ENCODE measurements around the gene PWWP2B. TPM values are rescaled to one million over a fixed set of nuclear protein-coding genes. Genes with fewer than 3 reads are reported as not detected.

PWWP2B gene
- total and polyA plus RNA-seq, 2 of the 13 experiments (the other 11 are each of a cell fraction or from before 2014, with no cell fraction given): 2.3 to 4.7 TPM

GRCh38 chr10:132395704-132396493, 1.1 kb upstream of the PWWP2B start:
- no peak overlapping the region for H2AFZ ChIP-seq (ENCODE audit: low read length)
- BruUV-seq (replicated peaks): TSS peak; percentile 59
- peaks cover 8 to 28% of the 10 kb centered on the region in 2 experiments; a peak in 3 of 5 replicates for H3K27me3 ChIP-seq (ENCODE audit: control insufficient read depth in 1 of 2, insufficient read depth in 2 of 2, low read length in 2 of 2)
- peak overlapping the region; percentile 86 for H3K27ac ChIP-seq (ENCODE audit: extremely low read length, insufficient read depth, low read length)
- peak overlapping the region; percentile 75 for H3K9ac ChIP-seq (ENCODE audit: insufficient read depth, low read depth, low read length)
- intact Hi-C loops (cut with micrococcal nuclease; ENCODE audit: unreplicated experiment): no loop called here
- peak overlapping the region; percentile 61 to 75 (median 62); a peak in 5 of 6 replicates for H3K4me3 ChIP-seq (replicated peaks in 1 of 3; ENCODE audit: insufficient read depth in 1 of 3, low read depth in 2 of 3, low read length in 3 of 3)
- H3K9me3 ChIP-seq (ENCODE audit: low read length): no peaks in the 10 kb centered on the region
- no peaks in the 10 kb centered on the region; a peak in 1 of 5 replicates for H3K36me3 ChIP-seq (replicated peaks in 1 of 2; ENCODE audit: control insufficient read depth in 1 of 2, insufficient read depth in 2 of 2, low read length in 2 of 2)
- no peaks in the 10 kb centered on the region for H3K79me2 ChIP-seq (ENCODE audit: insufficient read depth, low read length)
- ChIA-PET CTCF (ENCODE audit: low intra/inter-chr PET ratio, low total read pairs) (interaction anchor here (0.9 kb wide), 1 partner anchor 51 kb away, joined by 3 read pairs; no protein-coding TSS in a partner anchor), POLR2A (no interaction called here)
- H4K20me1 ChIP-seq (ENCODE audit: insufficient read depth, low read length): no peaks in the 10 kb centered on the region
- ATAC-seq (peak; percentile 81), DNase-seq (ENCODE audit: low spot score) (peak; percentile 62), FAIRE-seq (no peak)
- 0% methylated on average over 7 of the region's 71 CpGs for WGBS (ENCODE audit: low lambda C conversion rate)
- peak overlapping the region; percentile 82 for H3K4me2 ChIP-seq (ENCODE audit: low read depth, low read length)
- in situ Hi-C loops (cut with HindIII; ENCODE audit: extremely low pct_ligation_motif_present, low pct_unique_long_range_greater_than_20kb): no loop called here
- H3K4me1 ChIP-seq (ENCODE audit: insufficient read depth, low read length): peaks cover 44% of the 10 kb centered on the region
- TF ChIP-seq MXD4 (CRISPR knock-in tag; IDR thresholded peaks at IDR 0.05): no peak
- peak; percentile 53; the same call in 1 of the 2 replicates for TF ChIP-seq ZNF652 (CRISPR knock-in tag; IDR thresholded peaks at IDR 0.05; ENCODE audit: borderline replicate concordance, low read depth)
- peak; percentile 80 for TF ChIP-seq HNRNPLL (IDR thresholded peaks at IDR 0.05; ENCODE audit: low read depth, low read length, poor library complexity, severe bottlenecking)
- TF ChIP-seq PRMT3 (CRISPR knock-in tag; IDR thresholded peaks at IDR 0.05; ENCODE audit: borderline replicate concordance, low read depth): no peak
- TF ChIP-seq WIZ (CRISPR knock-in tag; IDR thresholded peaks at IDR 0.05): no peak
- no peak for TF ChIP-seq ZNF629 (CRISPR knock-in tag; conservative IDR thresholded peaks at IDR 0.05)
- 0 out of 2 replicates have a peak, but pooled peaks have one; percentile 29 for TF ChIP-seq ELF3 (CRISPR knock-in tag; IDR thresholded peaks at IDR 0.05)
- no peak for TF ChIP-seq KLF15 (CRISPR knock-in tag; IDR thresholded peaks at IDR 0.05; ENCODE audit: borderline replicate concordance)
- peak; percentile 25; the same call in 1 of the 2 replicates for TF ChIP-seq SIN3A (IDR thresholded peaks at IDR 0.05; ENCODE audit: borderline replicate concordance, low read depth, low read length)
- peak; percentile 36; the same call in 1 of the 2 replicates for TF ChIP-seq ISL2 (CRISPR knock-in tag; IDR thresholded peaks at IDR 0.05)
- no peak for TF ChIP-seq MBD4 (IDR thresholded peaks at IDR 0.05; ENCODE audit: borderline replicate concordance, low read length)
- peak; percentile 83 for TF ChIP-seq RFX1 (IDR thresholded peaks at IDR 0.05)
- TF ChIP-seq ZNF510 (CRISPR knock-in tag; IDR thresholded peaks at IDR 0.05; ENCODE audit: low read depth): no peak
- 0 out of 2 replicates have a peak, but pooled peaks have one; percentile 23 for TF ChIP-seq ETS1 (CRISPR knock-in tag; IDR thresholded peaks at IDR 0.05)
- no peak for TF ChIP-seq KAT2B (IDR thresholded peaks at IDR 0.05; ENCODE audit: borderline replicate concordance, low read depth, low read length)
- no peak for TF ChIP-seq ONECUT2 (CRISPR knock-in tag; IDR thresholded peaks at IDR 0.05)
- no peak for TF ChIP-seq SMAD3 (CRISPR knock-in tag; IDR thresholded peaks at IDR 0.05)
- TF ChIP-seq ZNF260 (CRISPR knock-in tag; IDR thresholded peaks at IDR 0.05; ENCODE audit: borderline replicate concordance, low read depth): no peak
- peak; percentile 81; the same call in 1 of the 2 replicates for TF ChIP-seq ZBTB7B (CRISPR knock-in tag; IDR thresholded peaks at IDR 0.05)
- TF ChIP-seq ZNF33B (CRISPR knock-in tag; IDR thresholded peaks at IDR 0.05): no peak
- TF ChIP-seq SMARCC2 (IDR thresholded peaks at IDR 0.05): no peak
- TF ChIP-seq CAMTA2 (CRISPR knock-in tag; IDR thresholded peaks at IDR 0.05; ENCODE audit: borderline replicate concordance): no peak
- TF ChIP-seq HNF4A (CRISPR knock-in tag; IDR thresholded peaks at IDR 0.05): peak; percentile 63
- TF ChIP-seq GLI4 (CRISPR knock-in tag; IDR thresholded peaks at IDR 0.05; ENCODE audit: borderline replicate concordance): no peak
- TF ChIP-seq ELF4 (CRISPR knock-in tag; IDR thresholded peaks at IDR 0.05; ENCODE audit: borderline replicate concordance): no peak
- no peak for TF ChIP-seq MTF1 (CRISPR knock-in tag; IDR thresholded peaks at IDR 0.05)
- no peak; the same call in 1 of the 2 replicates for TF ChIP-seq RAD21 (CRISPR knock-in tag; IDR thresholded peaks at IDR 0.05)
